Activated B cell treated with CpG ODN at 0.5 μM for 24 hours (primary cell): ENCODE results near the gene SLC35G6. TPM values are rescaled to one million over a fixed set of nuclear protein-coding genes. Genes with fewer than 3 reads are reported as not detected.
A peak's percentile ranks its signal among the peaks of the same experiment; 100 is the strongest.

ENCODE experiments used
- ATAC-seq: fragments of 200-7000 bp; cut with Tn5 transposase; one replicate; pipeline ENCODE4 v1.10.0; 2021; ENCODE audit warnings: low read depth, mild to moderate bottlenecking, moderate library complexity
- CTCF ChIA-PET: fragments of 350-600 bp; sonication (Branson Sonifier 250); formaldehyde crosslinking; loops from one replicate; lab custom pipeline; 2021; ENCODE audit warnings: antibody characterized with exemption; lab: Charles Lee
- POLR2A ChIA-PET: fragments of 350-600 bp; sonication (Branson Sonifier 250); formaldehyde crosslinking; loops from one replicate; lab custom pipeline; 2021; ENCODE audit warnings: antibody characterized with exemption; lab: Charles Lee
- DNase-seq: peaks from one replicate; pipeline ENCODE4 v3.0.0; 2022
- H3K27ac Mint-ChIP-seq: one replicate; pipeline ENCODE4 v1.8.0; 2020; ENCODE audit warnings: mixed read lengths
- H3K27me3 Mint-ChIP-seq: one replicate; pipeline ENCODE4 v1.8.0; 2021; ENCODE audit warnings: mixed read lengths
- H3K36me3 Mint-ChIP-seq: one replicate; pipeline ENCODE4 v1.8.0; 2021; ENCODE audit warnings: low read depth, mixed read lengths
- H3K4me1 Mint-ChIP-seq: one replicate; pipeline ENCODE4 v1.8.0; 2021; ENCODE audit warnings: mixed read lengths
- H3K4me3 Mint-ChIP-seq: one replicate; pipeline ENCODE4 v1.8.0; 2020; ENCODE audit warnings: mild to moderate bottlenecking, mixed read lengths
- H3K9me3 Mint-ChIP-seq: one replicate; pipeline ENCODE4 v1.8.0; 2020; ENCODE audit warnings: mixed read lengths
- CTCF ChIP-seq: fragments of 200-600 bp; IDR thresholded peaks from one replicate; pipeline ENCODE4 v1.8.0; 2022; ENCODE audit warnings: antibody characterized with exemption, mild to moderate bottlenecking
- intact Hi-C: fragments of 100-400 bp; cut with micrococcal nuclease; formaldehyde crosslinking; loops from one replicate; pipeline ENCODE4 v1.15.1; 2024
- total RNA-seq: library from RNA; stranded (reverse); gene quantifications from 2 replicates; pipeline ENCODE4 v1.2.3, GENCODE V29; 2022

Gene SLC35G6
- total RNA-seq, 1 donor from 2014 or later = not detected

GRCh38 chr17:7515911-7516610, 34.8 kb downstream of the SLC35G6 start:
- ChIA-PET CTCF (interaction anchor here (0.7 to 14.2 kb wide), 10 partner anchors 16 to 80 kb away, joined by 3 to 364 read pairs (median 10); partner anchors contain the start of genes MPDU1, SENP3, SOX15 and TMEM102), POLR2A (interaction anchor here (0.7 to 4.4 kb wide), 6 partner anchors 32 to 87 kb away, joined by 3 to 98 read pairs (median 5); partner anchors contain the start of genes MPDU1, POLR2A, SENP3 and TNFSF13)
- ATAC-seq (no peak), DNase-seq (no peak)
- Mint-ChIP-seq H3K4me3 (no peak overlapping the region), H3K27me3 (no peaks in the 10 kb centered on the region), H3K4me1 (no peaks in the 10 kb centered on the region), H3K36me3 (peaks cover 37% of the 10 kb centered on the region), H3K27ac (peak overlapping the region; percentile 35), H3K9me3 (no peaks in the 10 kb centered on the region)
- TF ChIP-seq CTCF = no peak
- intact Hi-C loops = loop anchor here (2.0 kb wide), 1 partner anchor 159 kb away; no protein-coding TSS in a partner anchor

- Mint-ChIP-seq H3K4me1 (peaks cover 4% of the 10 kb centered on the region), H3K27me3 (no peaks in the 10 kb centered on the region), H3K4me3 (no peak overlapping the region), H3K9me3 (no peaks in the 10 kb centered on the region), H3K36me3 (no peaks in the 10 kb centered on the region), H3K27ac (no peak overlapping the region)
- ATAC-seq (peak; percentile 58), DNase-seq (peak; percentile 27)
- intact Hi-C loops = loop anchor here (1.0 kb wide), 1 partner anchor 38 kb away; the partner anchor contains the start of gene SENP3
- no peak for TF ChIP-seq CTCF
- CTCF ChIA-PET = interaction anchor here (1.0 to 14.2 kb wide), 10 partner anchors 9 to 64 kb away, joined by 3 to 364 read pairs (median 4); partner anchors contain the start of genes SENP3, TNFSF12 and TNFSF13
- POLR2A ChIA-PET = interaction anchor here (0.5 to 1.2 kb wide), 7 partner anchors 24 to 66 kb away, joined by 3 to 15 read pairs (median 6); partner anchors contain the start of genes POLR2A and SENP3
These were observed 41.8 kb downstream of the SLC35G6 start for GRCh38 chr17:7523033-7523432.

DNA sequence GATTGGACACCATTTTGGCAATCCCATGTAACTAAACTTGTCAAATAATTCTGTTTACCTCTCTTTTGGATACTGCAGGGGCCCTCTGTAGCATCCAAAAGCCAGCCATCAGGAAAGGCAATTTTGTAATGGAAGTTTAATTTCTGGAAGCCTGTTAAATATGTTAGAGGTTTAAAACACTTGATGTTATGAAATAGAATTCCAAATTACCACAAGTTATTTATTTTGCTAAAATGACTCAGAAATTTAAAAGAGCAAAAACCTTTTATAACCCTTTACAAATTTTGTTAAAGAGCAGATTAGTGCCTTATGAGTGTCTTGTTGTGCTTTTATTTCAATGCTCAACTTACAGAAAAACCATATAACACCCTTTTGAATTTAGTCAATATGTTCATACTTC, 47.6 kb downstream of the SLC35G6 start:
- intact Hi-C loops = no loop called here
- DNase-seq (no peak), ATAC-seq (no peak)
- H3K9me3 Mint-ChIP-seq = peaks cover 7% of the 10 kb centered on the region
- H3K4me1 Mint-ChIP-seq = no peaks in the 10 kb centered on the region
- POLR2A ChIA-PET = interaction anchor here (0.7 kb wide), 1 partner anchor 96 kb away, joined by 3 read pairs; no protein-coding TSS in a partner anchor
- H3K27ac Mint-ChIP-seq = no peak overlapping the region
- no peaks in the 10 kb centered on the region for H3K27me3 Mint-ChIP-seq
- no peaks in the 10 kb centered on the region for H3K36me3 Mint-ChIP-seq
- CTCF ChIA-PET = no interaction called here
- no peak for TF ChIP-seq CTCF
- no peak overlapping the region for H3K4me3 Mint-ChIP-seq

GRCh38 chr17:7530023-7530900, 49.0 kb downstream of the SLC35G6 start:
- ATAC-seq (no peak), DNase-seq (no peak)
- TF ChIP-seq CTCF = no peak
- Mint-ChIP-seq H3K9me3 (peaks cover 7% of the 10 kb centered on the region), H3K27ac (no peak overlapping the region), H3K4me3 (no peak overlapping the region), H3K4me1 (no peaks in the 10 kb centered on the region), H3K36me3 (no peaks in the 10 kb centered on the region), H3K27me3 (no peaks in the 10 kb centered on the region)
- POLR2A ChIA-PET = no interaction called here
- CTCF ChIA-PET = interaction anchor here (4.5 kb wide), 1 partner anchor 16 kb away, joined by 12 read pairs; no protein-coding TSS in a partner anchor
- intact Hi-C loops = no loop called here

Other genes starting within 250 kb of the SLC35G6 start
- 56.1 and 64.6 TPM in 2 replicates for gene DVL2, start 246.9 kb upstream of the SLC35G6 start, total RNA-seq
- 45.5 and 46.6 TPM in 2 replicates for gene PHF23, start 242.0 kb upstream of the SLC35G6 start, total RNA-seq
- 291 and 325 TPM in 2 replicates for gene GABARAP, start 239.0 kb upstream of the SLC35G6 start, total RNA-seq
- gene CTDNEP1, start 229.7 kb upstream of the SLC35G6 start, total RNA-seq = 165 and 168 TPM in 2 replicates
- 49.2 and 53.6 TPM in 2 replicates for gene ELP5, start 229.2 kb upstream of the SLC35G6 start, total RNA-seq
- 1.1 and 1.8 TPM in 2 replicates for gene CLDN7, start 219.0 kb upstream of the SLC35G6 start, total RNA-seq
- not detected in 2 replicates for gene SLC2A4, start 199.7 kb upstream of the SLC35G6 start, total RNA-seq
- gene YBX2, start 186.8 kb upstream of the SLC35G6 start, total RNA-seq = 0.16 TPM in 1 of 2 replicates, not detected in the other
- gene EIF5A, start 173.8 kb upstream of the SLC35G6 start, total RNA-seq = 656 and 664 TPM in 2 replicates
- 105 and 115 TPM in 2 replicates for gene GPS2, start 166.1 kb upstream of the SLC35G6 start, total RNA-seq
- 52.8 and 60.1 TPM in 2 replicates for gene NEURL4, start 152.1 kb upstream of the SLC35G6 start, total RNA-seq
- 298 and 328 TPM in 2 replicates for gene ACAP1, start 144.9 kb upstream of the SLC35G6 start, total RNA-seq
- gene KCTD11, start 129.3 kb upstream of the SLC35G6 start, total RNA-seq = 7.2 and 7.8 TPM in 2 replicates
- gene TMEM95, start 126.3 kb upstream of the SLC35G6 start, total RNA-seq = not detected in 2 replicates
- gene TNK1, start 100.4 kb upstream of the SLC35G6 start, total RNA-seq = 3.5 and 5.8 TPM in 2 replicates
- 31.7 and 35.2 TPM in 2 replicates for gene PLSCR3, start 86.9 kb upstream of the SLC35G6 start, total RNA-seq
- 98.2 and 117 TPM in 2 replicates for gene TMEM256, start 77.3 kb upstream of the SLC35G6 start, total RNA-seq
- 0.66 and 1.1 TPM in 2 replicates for gene NLGN2, start 73.6 kb upstream of the SLC35G6 start, total RNA-seq
- gene SPEM1, start 61.1 kb upstream of the SLC35G6 start, total RNA-seq = not detected in 2 replicates
- not detected in 2 replicates for gene SPEM2, start 55.8 kb upstream of the SLC35G6 start, total RNA-seq
- not detected in 2 replicates for gene SPEM3, start 52.6 kb upstream of the SLC35G6 start, total RNA-seq
- gene TMEM102, start 46.0 kb upstream of the SLC35G6 start, total RNA-seq = 13.4 and 14.8 TPM in 2 replicates
- 1.3 and 2.8 TPM in 2 replicates for gene FGF11, start 41.9 kb upstream of the SLC35G6 start, total RNA-seq
- gene CHRNB1, start 36.4 kb upstream of the SLC35G6 start, total RNA-seq = 5.9 and 6.0 TPM in 2 replicates
- 28.8 and 30.5 TPM in 2 replicates for gene ZBTB4, start 1.8 kb upstream of the SLC35G6 start, total RNA-seq
- 148 and 162 TPM in 2 replicates for gene POLR2A, start 2.9 kb downstream of the SLC35G6 start, total RNA-seq
- 25.2 and 30.7 TPM in 2 replicates for gene TNFSF12, start 67.6 kb downstream of the SLC35G6 start, total RNA-seq
- 14.4 and 15.3 TPM in 2 replicates for gene TNFSF13, start 77.3 kb downstream of the SLC35G6 start, total RNA-seq
- gene SENP3, start 80.5 kb downstream of the SLC35G6 start, total RNA-seq = 49.6 and 55.8 TPM in 2 replicates
- 7.2 and 7.8 TPM in 2 replicates for gene CD68, start 98.2 kb downstream of the SLC35G6 start, total RNA-seq
- gene MPDU1, start 102.4 kb downstream of the SLC35G6 start, total RNA-seq = 50.7 and 58.9 TPM in 2 replicates
- 0.24 and 0.64 TPM in 2 replicates for gene SOX15, start 108.6 kb downstream of the SLC35G6 start, total RNA-seq
- gene FXR2, start 133.5 kb downstream of the SLC35G6 start, total RNA-seq = 27.5 and 32.4 TPM in 2 replicates
- gene SAT2, start 146.4 kb downstream of the SLC35G6 start, total RNA-seq = 44.5 and 45.0 TPM in 2 replicates
- gene SHBG, start 148.7 kb downstream of the SLC35G6 start, total RNA-seq = not detected in 2 replicates
- gene ATP1B2, start 169.5 kb downstream of the SLC35G6 start, total RNA-seq = not detected in 2 replicates
- 217 and 220 TPM in 2 replicates for gene TP53, start 206.0 kb downstream of the SLC35G6 start, total RNA-seq
- 17.1 and 17.6 TPM in 2 replicates for gene WRAP53, start 207.0 kb downstream of the SLC35G6 start, total RNA-seq
- gene EFNB3, start 223.8 kb downstream of the SLC35G6 start, total RNA-seq = not detected in 2 replicates
- not detected in 2 replicates for gene DNAH2, start 236.3 kb downstream of the SLC35G6 start, total RNA-seq